ENCODE data around the gene EFHD1.

DNA sequence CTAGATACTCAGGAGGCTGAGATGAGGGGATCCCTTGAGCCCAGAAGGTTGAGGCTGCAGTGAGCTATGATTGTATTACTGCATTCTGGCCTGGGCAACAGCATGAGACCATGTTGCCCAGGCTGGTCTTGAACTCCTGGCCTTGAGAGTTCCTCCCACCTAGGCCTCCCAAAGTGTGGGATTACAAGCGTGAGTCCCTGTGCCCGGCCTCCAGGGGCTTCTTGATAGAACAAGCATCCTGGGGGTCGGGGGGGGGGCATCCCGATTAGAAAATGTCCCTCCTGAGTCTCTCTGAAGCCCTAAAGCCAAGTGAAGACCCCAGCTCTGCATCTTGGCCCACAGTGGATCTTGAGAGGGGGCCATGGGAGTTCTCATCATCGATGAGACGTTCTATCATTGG, 22.3 kb upstream of the EFHD1 start:
- TF ChIP-seq, protein P1, sequence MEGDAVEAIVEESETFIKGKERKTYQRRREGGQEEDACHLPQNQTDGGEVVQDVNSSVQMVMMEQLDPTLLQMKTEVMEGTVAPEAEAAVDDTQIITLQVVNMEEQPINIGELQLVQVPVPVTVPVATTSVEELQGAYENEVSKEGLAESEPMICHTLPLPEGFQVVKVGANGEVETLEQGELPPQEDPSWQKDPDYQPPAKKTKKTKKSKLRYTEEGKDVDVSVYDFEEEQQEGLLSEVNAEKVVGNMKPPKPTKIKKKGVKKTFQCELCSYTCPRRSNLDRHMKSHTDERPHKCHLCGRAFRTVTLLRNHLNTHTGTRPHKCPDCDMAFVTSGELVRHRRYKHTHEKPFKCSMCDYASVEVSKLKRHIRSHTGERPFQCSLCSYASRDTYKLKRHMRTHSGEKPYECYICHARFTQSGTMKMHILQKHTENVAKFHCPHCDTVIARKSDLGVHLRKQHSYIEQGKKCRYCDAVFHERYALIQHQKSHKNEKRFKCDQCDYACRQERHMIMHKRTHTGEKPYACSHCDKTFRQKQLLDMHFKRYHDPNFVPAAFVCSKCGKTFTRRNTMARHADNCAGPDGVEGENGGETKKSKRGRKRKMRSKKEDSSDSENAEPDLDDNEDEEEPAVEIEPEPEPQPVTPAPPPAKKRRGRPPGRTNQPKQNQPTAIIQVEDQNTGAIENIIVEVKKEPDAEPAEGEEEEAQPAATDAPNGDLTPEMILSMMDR (IDR thresholded peaks at IDR 0.05; ENCODE audit: insufficient read depth, low read depth, low read length): no peak
- TF ChIP-seq EZH2 (IDR thresholded peaks at IDR 0.05; ENCODE audit: insufficient read depth, low read length): no peak

Data from astrocyte (in vitro differentiated cells and primary cell).